Measurements from ENCODE around the gene KCNQ1. TPM values are rescaled to one million over a fixed set of nuclear protein-coding genes. Genes with fewer than 3 reads are reported as not detected.

KCNQ1 gene
- total RNA-seq, 4 donors from 2014 or later = 3.2 to 12.7 (median 5.5) TPM

- TF ChIP-seq CTCF (IDR thresholded peaks at IDR 0.05; ENCODE audit: low read depth) = no peak
Observed at GRCh38 chr11:2446590-2447252, 1.9 kb downstream of the KCNQ1 start.

GRCh38 chr11:2447253-2447950 is 2.6 kb downstream of the KCNQ1 start:
- no peak for TF ChIP-seq CTCF (IDR thresholded peaks at IDR 0.05; ENCODE audit: low read depth)

- no peak for TF ChIP-seq CTCF (IDR thresholded peaks at IDR 0.05; ENCODE audit: low read depth)
Observed at GRCh38 chr11:2447951-2448650, 3.3 kb downstream of the KCNQ1 start.

- TF ChIP-seq CTCF (IDR thresholded peaks at IDR 0.05; ENCODE audit: low read depth) = no peak
Observed at GRCh38 chr11:2448661-2449547, 4.1 kb downstream of the KCNQ1 start.

- no peak for TF ChIP-seq CTCF (IDR thresholded peaks at IDR 0.05; ENCODE audit: low read depth)
Observed at GRCh38 chr11:2449548-2450320, 4.9 kb downstream of the KCNQ1 start.

- TF ChIP-seq CTCF (IDR thresholded peaks at IDR 0.05; ENCODE audit: low read depth) = no peak
Observed at GRCh38 chr11:2450321-2451041, 5.7 kb downstream of the KCNQ1 start.
